HL-60 (cell line): ENCODE measurements around the gene CREB5.

ENCODE experiments used
- DNase-seq, 2 experiments: peaks; one replicate each; pipeline ENCODE4 v3.0.0-alpha.2; 2010 to 2020; ENCODE audit warnings: low read depth in 1 of 2, low spot score in 1 of 2
- H3K27ac ChIP-seq: fragments of 250-450 bp; sonication (Bioruptor Pico); replicated peaks from 2 replicates; pipeline ENCODE4 v1.5.1; 2020; ENCODE audit warnings: mild to moderate bottlenecking, moderate library complexity
- H3K27me3 ChIP-seq: fragments of 250-450 bp; sonication (Bioruptor Pico); 2 replicates; pipeline ENCODE4 v1.5.1; 2021; ENCODE audit warnings: mild to moderate bottlenecking, moderate library complexity; ENCODE audit not compliant: insufficient read depth, poor library complexity, severe bottlenecking
- H3K4me3 ChIP-seq: replicated peaks from 2 replicates; pipeline ENCODE4 v1.5.1; 2011; ENCODE audit warnings: mild to moderate bottlenecking, control low read depth, low read length; ENCODE audit not compliant: insufficient read depth
- GABPA ChIP-seq: IDR thresholded peaks from 2 replicates; pipeline ENCODE4 v1.6.1; 2012; ENCODE audit warnings: low read depth
- POLR2AphosphoS5 ChIP-seq: IDR thresholded peaks from 2 replicates; pipeline ENCODE4 v1.6.1; 2012; ENCODE audit warnings: low read depth
- REST ChIP-seq: IDR thresholded peaks from 2 replicates; pipeline ENCODE4 v1.6.1; 2012; ENCODE audit warnings: low read depth; ENCODE audit not compliant: insufficient replicate concordance
- SPI1 ChIP-seq: IDR thresholded peaks from 2 replicates; pipeline ENCODE4 v1.6.1; 2012; ENCODE audit warnings: low read depth, mild to moderate bottlenecking, borderline replicate concordance
- TF ChIP-seq, protein P1 (sequence below): IDR thresholded peaks from one replicate; pipeline ENCODE4 v1.5.1; 2011; ENCODE audit warnings: low read length, control low read depth, inconsistent platforms; ENCODE audit not compliant: insufficient read depth

The CREB5 gene

GRCh38 chr7:28524978-28525377 is 112.7 kb downstream of the CREB5 start:
- TF ChIP-seq SPI1 (no peak), POLR2AphosphoS5 (no peak), REST (no peak), GABPA (no peak)
- TF ChIP-seq, protein P1, sequence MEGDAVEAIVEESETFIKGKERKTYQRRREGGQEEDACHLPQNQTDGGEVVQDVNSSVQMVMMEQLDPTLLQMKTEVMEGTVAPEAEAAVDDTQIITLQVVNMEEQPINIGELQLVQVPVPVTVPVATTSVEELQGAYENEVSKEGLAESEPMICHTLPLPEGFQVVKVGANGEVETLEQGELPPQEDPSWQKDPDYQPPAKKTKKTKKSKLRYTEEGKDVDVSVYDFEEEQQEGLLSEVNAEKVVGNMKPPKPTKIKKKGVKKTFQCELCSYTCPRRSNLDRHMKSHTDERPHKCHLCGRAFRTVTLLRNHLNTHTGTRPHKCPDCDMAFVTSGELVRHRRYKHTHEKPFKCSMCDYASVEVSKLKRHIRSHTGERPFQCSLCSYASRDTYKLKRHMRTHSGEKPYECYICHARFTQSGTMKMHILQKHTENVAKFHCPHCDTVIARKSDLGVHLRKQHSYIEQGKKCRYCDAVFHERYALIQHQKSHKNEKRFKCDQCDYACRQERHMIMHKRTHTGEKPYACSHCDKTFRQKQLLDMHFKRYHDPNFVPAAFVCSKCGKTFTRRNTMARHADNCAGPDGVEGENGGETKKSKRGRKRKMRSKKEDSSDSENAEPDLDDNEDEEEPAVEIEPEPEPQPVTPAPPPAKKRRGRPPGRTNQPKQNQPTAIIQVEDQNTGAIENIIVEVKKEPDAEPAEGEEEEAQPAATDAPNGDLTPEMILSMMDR: no peak
- H3K27ac ChIP-seq: no peak overlapping the region
- no peak overlapping the region for H3K4me3 ChIP-seq
- no peak for DNase-seq
- H3K27me3 ChIP-seq: no peaks in the 10 kb centered on the region

DNA sequence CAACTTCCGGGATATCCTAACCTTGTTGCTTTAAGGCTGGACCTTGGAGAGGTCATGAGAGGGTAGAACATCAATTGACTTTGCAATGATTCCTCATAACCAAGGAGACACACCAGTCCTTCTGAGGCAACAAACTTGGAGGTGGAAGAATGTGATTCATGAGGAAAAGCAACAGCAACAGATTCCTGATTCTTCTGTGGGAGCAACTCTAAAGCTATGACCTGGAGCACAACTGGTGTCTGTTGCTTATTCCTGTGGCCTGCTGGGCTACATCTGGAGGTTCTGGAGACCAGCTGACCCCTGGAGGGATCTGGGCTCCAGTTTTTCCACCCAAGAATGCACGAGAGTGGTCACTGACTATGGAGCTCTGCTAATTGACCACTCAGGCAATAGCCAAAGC is 116.6 kb downstream of the CREB5 start:
- no peak for DNase-seq
- no peak overlapping the region for H3K4me3 ChIP-seq
- TF ChIP-seq GABPA (no peak), SPI1 (no peak), REST (no peak)
- TF ChIP-seq, protein P1: no peak

GRCh38 chr7:28529755-28530154 is 117.4 kb downstream of the CREB5 start:
- TF ChIP-seq SPI1: no peak
- TF ChIP-seq GABPA: no peak
- no peak for TF ChIP-seq POLR2AphosphoS5
- no peak for TF ChIP-seq REST
- TF ChIP-seq, protein P1: no peak
- Histone ChIP-seq H3K27ac (no peak overlapping the region), H3K27me3 (no peaks in the 10 kb centered on the region), H3K4me3 (no peak overlapping the region)
- DNase-seq: no peak

More for the DNA sequence above, 116.6 kb downstream of the CREB5 start:
- Histone ChIP-seq H3K27me3 (no peaks in the 10 kb centered on the region), H3K27ac (no peak overlapping the region)
